Liver (tissue), 9 donors: Measurements from ENCODE around the gene ZNF334. TPM values are rescaled to one million over a fixed set of nuclear protein-coding genes. Genes with fewer than 3 reads are reported as not detected.

Experiments used
- DNase-seq: peaks from one replicate; pipeline ENCODE4 v3.0.0-alpha.2; 2017; ENCODE audit warnings: low spot score
- H3K27ac ChIP-seq, 2 donors: one replicate each; pipeline ENCODE4 v1.7.0; 2013; ENCODE audit warnings: inconsistent platforms in 2 of 2, low read length in 2 of 2, control low read depth in 1 of 2, low read depth in 1 of 2, mild to moderate bottlenecking in 1 of 2
- H3K27me3 ChIP-seq, 4 donors: one replicate each; pipeline versions ENCODE4 v1.6.1 to v1.7.0; 2013; ENCODE audit warnings: low read length in 3 of 4, inconsistent platforms in 1 of 4, mild to moderate bottlenecking in 1 of 4, moderate library complexity in 1 of 4; ENCODE audit not compliant: control insufficient read depth in 4 of 4, insufficient read depth in 4 of 4
- H3K36me3 ChIP-seq, 4 donors: one replicate each; pipeline versions ENCODE4 v1.6.1 to v1.7.0; 2013; ENCODE audit warnings: low read length in 3 of 4, mild to moderate bottlenecking in 3 of 4, low read depth in 1 of 4, moderate library complexity in 1 of 4; ENCODE audit not compliant: control insufficient read depth in 4 of 4, insufficient read depth in 3 of 4
- H3K4me1 ChIP-seq, 4 donors: one replicate each; pipeline versions ENCODE4 v1.6.1 to v1.7.0; 2013; ENCODE audit warnings: low read length in 3 of 4, mild to moderate bottlenecking in 3 of 4, moderate library complexity in 1 of 4; ENCODE audit not compliant: control insufficient read depth in 4 of 4, insufficient read depth in 4 of 4
- H3K4me3 ChIP-seq, 3 donors: one replicate each; pipeline versions ENCODE4 v1.6.1 to v1.7.0; 2013; ENCODE audit warnings: low read length in 3 of 3, control low read depth in 1 of 3, low read depth in 1 of 3, mild to moderate bottlenecking in 1 of 3
- H3K9ac ChIP-seq, 2 donors: one replicate each; pipeline ENCODE4 v1.7.0; 2013; ENCODE audit warnings: low read length in 2 of 2, mild to moderate bottlenecking in 2 of 2, moderate library complexity in 2 of 2, control low read depth in 1 of 2, low read depth in 1 of 2
- H3K9me3 ChIP-seq, 4 donors: one replicate each; pipeline versions ENCODE4 v1.6.1 to v1.7.0; 2013; ENCODE audit warnings: low read length in 3 of 4; ENCODE audit not compliant: control insufficient read depth in 4 of 4
- FOXA1 ChIP-seq: IDR thresholded peaks from 2 replicates; pipeline ENCODE4 v1.6.1; 2016; ENCODE audit warnings: antibody characterized with exemption
- HNF4G ChIP-seq: IDR thresholded peaks from 2 replicates; pipeline ENCODE4 v1.6.1; 2016; ENCODE audit warnings: antibody characterized with exemption
- YY1 ChIP-seq: IDR thresholded peaks from 2 replicates; pipeline ENCODE4 v1.6.1; 2016; ENCODE audit warnings: antibody characterized with exemption, mild to moderate bottlenecking
- WGBS: extraction: QIAGEN DNeasy Blood & Tissue Kit; methylation state at CpG from one replicate; pipeline ENCODE4 v1.1.7; 2013; 5-methylcytosine and 5-hydroxymethylcytosine counted together
- polyA plus RNA-seq, 2 donors: library from polyadenylated mRNA; stranded (reverse) in 1 of 2; unstranded in 1 of 2; fragments of 200-250 nt in 1 of 2; fragments of >200 nt in 1 of 2; fragmentation: Nextera tagmentation in 1 of 2; extraction: Ambion mirVana in 1 of 2; gene quantifications; one replicate each; pipeline versions ENCODE4 v1.2.1 to v1.2.3, GENCODE V29; 2013 to 2015
- total RNA-seq, 2 donors: library from RNA; depleted of rRNA; stranded (reverse); fragments of >200 nt; gene quantifications; one replicate each; pipeline ENCODE4 v1.2.3, GENCODE V29; 2014
- TF ChIP-seq, protein P1 (sequence below): IDR thresholded peaks from 2 replicates; pipeline ENCODE4 v1.6.1; 2016; ENCODE audit warnings: antibody characterized with exemption
- TF ChIP-seq, protein P2 (sequence below): IDR thresholded peaks from 2 replicates; pipeline ENCODE4 v1.6.1; 2016; ENCODE audit warnings: antibody characterized with exemption
- TF ChIP-seq, protein P3 (sequence below): fragments of 150-350 bp; IDR thresholded peaks from 2 replicates; pipeline ENCODE4 v1.5.1; 2017; ENCODE audit warnings: improper control_type of control experiment, low read depth, low read length; ENCODE audit not compliant: missing input control
- TF ChIP-seq, protein P4 (sequence below): IDR thresholded peaks from 2 replicates; pipeline ENCODE4 v1.6.1; 2016; ENCODE audit warnings: antibody characterized with exemption
- donor health status: healthy.
- donor health status: healthy.
- donor health status: healthy.
- donor health status: healthy.
- donor health status: healthy.

The ZNF334 gene
- total and polyA plus RNA-seq, 4 donors: 0.65 to 3.3 (median 1.2) TPM

DNA sequence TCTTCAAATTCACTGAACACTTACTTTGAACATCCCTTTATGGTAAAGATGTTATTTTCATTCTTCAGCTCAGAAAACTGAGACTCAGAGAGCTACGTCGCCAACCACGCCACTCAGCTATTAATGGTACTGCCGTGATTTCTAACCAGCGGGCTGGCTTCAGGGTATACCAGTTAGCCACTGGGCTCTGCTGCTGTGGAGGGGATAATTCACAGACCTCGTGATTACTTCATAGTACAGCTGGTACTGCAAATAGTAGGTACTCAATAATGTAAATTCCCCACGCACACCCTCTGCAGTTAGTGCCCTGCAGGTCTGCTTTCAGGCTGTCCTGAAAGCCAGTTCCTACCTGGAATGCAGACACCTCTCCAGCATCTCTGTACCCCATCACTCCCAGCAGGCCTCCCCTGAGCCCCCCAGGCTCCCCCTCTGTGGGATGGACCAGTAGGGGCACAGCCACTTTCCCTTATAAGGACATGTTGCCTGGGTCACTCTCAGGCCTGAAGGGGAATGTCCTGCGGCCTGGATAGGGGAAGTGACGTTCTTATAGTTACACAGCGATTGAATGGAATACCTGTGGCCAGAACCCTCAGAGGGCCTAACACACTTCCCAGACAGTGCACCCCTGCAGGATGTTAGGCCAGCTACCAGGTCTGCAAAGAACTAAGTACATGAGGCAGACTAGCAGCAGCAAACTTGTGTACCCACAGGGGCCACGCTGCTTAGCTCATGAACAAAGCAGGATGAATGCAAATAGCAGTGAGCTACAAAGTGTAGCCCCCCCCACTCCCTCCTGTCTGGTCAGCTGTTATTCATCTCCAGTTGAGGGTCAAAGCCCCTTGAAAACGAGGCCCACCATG lies 38.4 kb upstream of the ZNF334 start:
- H3K4me3 ChIP-seq: no peak overlapping the region
- no peak for DNase-seq
- no peak overlapping the region for H3K9ac ChIP-seq
- no peak overlapping the region for H3K27ac ChIP-seq
- H3K9me3 ChIP-seq: no peaks in the 10 kb centered on the region
- H3K4me1 ChIP-seq: no peaks in the 10 kb centered on the region
- H3K27me3 ChIP-seq: no peaks in the 10 kb centered on the region
- no peak for TF ChIP-seq YY1
- TF ChIP-seq, protein P1, sequence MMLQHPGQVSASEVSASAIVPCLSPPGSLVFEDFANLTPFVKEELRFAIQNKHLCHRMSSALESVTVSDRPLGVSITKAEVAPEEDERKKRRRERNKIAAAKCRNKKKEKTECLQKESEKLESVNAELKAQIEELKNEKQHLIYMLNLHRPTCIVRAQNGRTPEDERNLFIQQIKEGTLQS: no peak
- TF ChIP-seq, protein P2, sequence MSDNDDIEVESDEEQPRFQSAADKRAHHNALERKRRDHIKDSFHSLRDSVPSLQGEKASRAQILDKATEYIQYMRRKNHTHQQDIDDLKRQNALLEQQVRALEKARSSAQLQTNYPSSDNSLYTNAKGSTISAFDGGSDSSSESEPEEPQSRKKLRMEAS: no peak
- H3K36me3 ChIP-seq: no peaks in the 10 kb centered on the region
- WGBS: 79% methylated on average over 12 of the region's 12 CpGs

DNA sequence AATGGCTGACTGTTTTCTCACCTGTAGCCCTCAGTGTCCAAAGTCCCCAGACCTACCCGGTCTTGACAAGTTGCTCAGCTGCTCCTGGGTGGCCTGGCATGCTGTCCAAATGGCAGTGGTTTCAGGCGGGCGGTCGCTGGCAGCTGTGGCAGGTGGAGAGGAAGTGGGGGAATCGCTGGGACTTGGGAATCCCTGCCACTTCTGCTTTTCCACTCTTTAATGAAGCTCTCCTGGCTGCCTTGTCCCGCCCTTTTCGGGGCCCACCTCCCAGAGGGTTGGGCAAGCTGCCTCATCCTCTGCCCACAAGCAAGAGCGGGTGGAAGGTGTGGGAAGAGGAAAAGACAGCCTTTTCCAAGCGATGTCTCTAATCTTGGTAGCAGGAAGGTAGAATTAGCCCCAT lies 37.1 kb upstream of the ZNF334 start, which contains the start of gene OCSTAMP:
OCSTAMP (minus strand) TSS at position 194 of the 400 bp plus-strand sequence; CDS start at position 100, 94 bp downstream.
- Histone ChIP-seq H3K27me3 (no peaks in the 10 kb centered on the region), H3K9ac (no peak within 1 kb of the TSS), H3K4me3 (no peak within 1 kb of the TSS), H3K9me3 (no peaks in the 10 kb centered on the region), H3K4me1 (no peaks in the 10 kb centered on the region), H3K27ac (no peak within 1 kb of the TSS), H3K36me3 (no peaks in the 10 kb centered on the region)
- WGBS: 69% methylated on average over 9 of the region's 9 CpGs
- no peak for DNase-seq
- TF ChIP-seq, protein P3, sequence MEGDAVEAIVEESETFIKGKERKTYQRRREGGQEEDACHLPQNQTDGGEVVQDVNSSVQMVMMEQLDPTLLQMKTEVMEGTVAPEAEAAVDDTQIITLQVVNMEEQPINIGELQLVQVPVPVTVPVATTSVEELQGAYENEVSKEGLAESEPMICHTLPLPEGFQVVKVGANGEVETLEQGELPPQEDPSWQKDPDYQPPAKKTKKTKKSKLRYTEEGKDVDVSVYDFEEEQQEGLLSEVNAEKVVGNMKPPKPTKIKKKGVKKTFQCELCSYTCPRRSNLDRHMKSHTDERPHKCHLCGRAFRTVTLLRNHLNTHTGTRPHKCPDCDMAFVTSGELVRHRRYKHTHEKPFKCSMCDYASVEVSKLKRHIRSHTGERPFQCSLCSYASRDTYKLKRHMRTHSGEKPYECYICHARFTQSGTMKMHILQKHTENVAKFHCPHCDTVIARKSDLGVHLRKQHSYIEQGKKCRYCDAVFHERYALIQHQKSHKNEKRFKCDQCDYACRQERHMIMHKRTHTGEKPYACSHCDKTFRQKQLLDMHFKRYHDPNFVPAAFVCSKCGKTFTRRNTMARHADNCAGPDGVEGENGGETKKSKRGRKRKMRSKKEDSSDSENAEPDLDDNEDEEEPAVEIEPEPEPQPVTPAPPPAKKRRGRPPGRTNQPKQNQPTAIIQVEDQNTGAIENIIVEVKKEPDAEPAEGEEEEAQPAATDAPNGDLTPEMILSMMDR: no peak
- no peak for TF ChIP-seq FOXA1

DNA sequence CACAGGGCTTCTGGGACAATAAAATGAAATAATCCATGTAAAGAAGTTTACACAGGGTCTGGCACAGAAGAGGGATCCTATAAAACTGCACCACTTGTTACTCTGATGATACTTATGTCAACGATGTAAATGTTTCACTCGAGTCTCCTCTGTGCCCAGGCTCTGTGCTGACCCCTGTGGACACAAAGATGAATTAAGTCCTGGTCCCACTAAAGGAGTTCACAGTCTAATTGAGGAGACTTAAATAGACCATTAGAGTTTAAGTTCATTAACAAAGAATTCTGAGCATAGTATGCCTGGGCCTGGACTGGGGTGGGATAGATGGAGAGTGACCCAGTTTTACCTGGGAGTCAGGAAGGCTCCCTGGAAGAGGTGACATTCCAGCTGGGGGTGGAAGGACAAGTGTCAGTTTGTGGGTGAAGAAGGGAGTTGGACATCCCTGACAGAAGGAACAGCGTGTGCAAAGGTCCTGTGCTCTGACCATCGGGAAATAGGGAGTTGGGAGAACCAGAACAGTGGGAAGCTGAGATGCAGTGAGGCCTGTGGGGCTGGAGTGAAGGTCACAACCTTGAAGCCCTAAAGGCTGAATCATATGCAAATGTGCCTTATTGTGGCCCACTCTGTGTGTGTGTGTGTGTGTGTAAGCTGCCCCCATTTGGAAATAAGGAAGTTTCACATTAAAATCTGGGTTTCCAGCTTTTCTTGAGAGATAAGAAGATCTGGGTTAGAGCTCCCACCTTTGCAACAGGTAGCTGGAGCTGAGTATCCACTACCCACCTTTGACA lies 36.0 kb upstream of the ZNF334 start:
- Histone ChIP-seq H3K27ac (no peak overlapping the region), H3K4me3 (no peak overlapping the region), H3K9me3 (no peaks in the 10 kb centered on the region), H3K27me3 (no peaks in the 10 kb centered on the region), H3K36me3 (no peaks in the 10 kb centered on the region), H3K4me1 (no peaks in the 10 kb centered on the region), H3K9ac (no peak overlapping the region)
- no peak for TF ChIP-seq HNF4G
- TF ChIP-seq, protein P4, sequence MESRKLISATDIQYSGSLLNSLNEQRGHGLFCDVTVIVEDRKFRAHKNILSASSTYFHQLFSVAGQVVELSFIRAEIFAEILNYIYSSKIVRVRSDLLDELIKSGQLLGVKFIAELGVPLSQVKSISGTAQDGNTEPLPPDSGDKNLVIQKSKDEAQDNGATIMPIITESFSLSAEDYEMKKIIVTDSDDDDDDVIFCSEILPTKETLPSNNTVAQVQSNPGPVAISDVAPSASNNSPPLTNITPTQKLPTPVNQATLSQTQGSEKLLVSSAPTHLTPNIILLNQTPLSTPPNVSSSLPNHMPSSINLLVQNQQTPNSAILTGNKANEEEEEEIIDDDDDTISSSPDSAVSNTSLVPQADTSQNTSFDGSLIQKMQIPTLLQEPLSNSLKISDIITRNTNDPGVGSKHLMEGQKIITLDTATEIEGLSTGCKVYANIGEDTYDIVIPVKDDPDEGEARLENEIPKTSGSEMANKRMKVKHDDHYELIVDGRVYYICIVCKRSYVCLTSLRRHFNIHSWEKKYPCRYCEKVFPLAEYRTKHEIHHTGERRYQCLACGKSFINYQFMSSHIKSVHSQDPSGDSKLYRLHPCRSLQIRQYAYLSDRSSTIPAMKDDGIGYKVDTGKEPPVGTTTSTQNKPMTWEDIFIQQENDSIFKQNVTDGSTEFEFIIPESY: no peak
- no peak for DNase-seq
- 87% methylated on average over 4 of the region's 4 CpGs for WGBS
